Muscle layer of colon (tissue), 2 donors: ENCODE data around the gene TNFRSF18.

ENCODE experiments used
- H3K27ac ChIP-seq: one replicate; pipeline ENCODE4 v1.7.0; 2013; ENCODE audit warnings: low read depth, mild to moderate bottlenecking, low read length, moderate library complexity
- H3K27me3 ChIP-seq, 2 donors: one replicate each; pipeline ENCODE4 v1.7.0; 2013; ENCODE audit warnings: low read length in 2 of 2, mild to moderate bottlenecking in 2 of 2; ENCODE audit not compliant: insufficient read depth in 2 of 2, control insufficient read depth in 1 of 2
- H3K36me3 ChIP-seq: one replicate; pipeline ENCODE4 v1.7.0; 2013; ENCODE audit warnings: mild to moderate bottlenecking, low read length; ENCODE audit not compliant: insufficient read depth
- H3K4me1 ChIP-seq: one replicate; pipeline ENCODE4 v1.7.0; 2013; ENCODE audit warnings: mild to moderate bottlenecking, low read length; ENCODE audit not compliant: insufficient read depth
- H3K4me3 ChIP-seq, 2 donors: one replicate each; pipeline ENCODE4 v1.7.0; 2013; ENCODE audit warnings: low read length in 2 of 2, low read depth in 1 of 2, mild to moderate bottlenecking in 1 of 2, moderate library complexity in 1 of 2
- H3K9ac ChIP-seq: one replicate; pipeline ENCODE4 v1.7.0; 2013; ENCODE audit warnings: low read length
- H3K9me3 ChIP-seq: one replicate; pipeline ENCODE4 v1.7.0; 2013; ENCODE audit warnings: mild to moderate bottlenecking, low read length
- donor health status: abdominal sarcoma.
- donor health status: Adenocarcinoma of cecum.

Gene TNFRSF18

GRCh38 chr1:1166642-1167397 is 39.6 kb downstream of the TNFRSF18 start:
- Histone ChIP-seq H3K9ac (no peak overlapping the region), H3K27me3 (peaks cover 0 to 85% of the 10 kb centered on the region in 2 donors)

GRCh38 chr1:1165900-1166421 is 40.4 kb downstream of the TNFRSF18 start:
- no peak overlapping the region for H3K9ac ChIP-seq
- no peak overlapping the region for H3K27ac ChIP-seq
- no peaks in the 10 kb centered on the region for H3K4me1 ChIP-seq
- H3K4me3 ChIP-seq, result no peak overlapping the region
- no peaks in the 10 kb centered on the region for H3K9me3 ChIP-seq
- H3K36me3 ChIP-seq, result no peaks in the 10 kb centered on the region
- peaks cover 0 to 76% of the 10 kb centered on the region in 2 donors for H3K27me3 ChIP-seq

More at GRCh38 chr1:1166642-1167397, 39.6 kb downstream of the TNFRSF18 start:
- Histone ChIP-seq H3K27ac (no peak overlapping the region), H3K9me3 (no peaks in the 10 kb centered on the region), H3K4me3 (no peak overlapping the region), H3K36me3 (no peaks in the 10 kb centered on the region), H3K4me1 (no peaks in the 10 kb centered on the region)

GRCh38 chr1:1165485-1165884 is 40.9 kb downstream of the TNFRSF18 start:
- Histone ChIP-seq H3K4me3 (no peak overlapping the region), H3K27me3 (peaks cover 0 to 72% of the 10 kb centered on the region in 2 donors), H3K27ac (no peak overlapping the region), H3K4me1 (no peaks in the 10 kb centered on the region), H3K9me3 (no peaks in the 10 kb centered on the region), H3K9ac (no peak overlapping the region), H3K36me3 (no peaks in the 10 kb centered on the region)

- H3K27ac ChIP-seq, result no peak overlapping the region
- no peaks in the 10 kb centered on the region for H3K9me3 ChIP-seq
- H3K9ac ChIP-seq, result no peak overlapping the region
- no peak overlapping the region for H3K4me3 ChIP-seq
- H3K27me3 ChIP-seq, result peaks cover 0 to 65% of the 10 kb centered on the region in 2 donors
- no peaks in the 10 kb centered on the region for H3K4me1 ChIP-seq
- no peaks in the 10 kb centered on the region for H3K36me3 ChIP-seq
Measured at GRCh38 chr1:1164701-1165451, 41.5 kb downstream of the TNFRSF18 start.

GRCh38 chr1:1164361-1164700 is 42.1 kb downstream of the TNFRSF18 start:
- Histone ChIP-seq H3K9me3 (no peaks in the 10 kb centered on the region), H3K36me3 (no peaks in the 10 kb centered on the region), H3K9ac (no peak overlapping the region), H3K27me3 (peaks cover 0 to 60% of the 10 kb centered on the region in 2 donors), H3K4me1 (no peaks in the 10 kb centered on the region), H3K4me3 (no peak overlapping the region), H3K27ac (no peak overlapping the region)

GRCh38 chr1:1163538-1164070 is 42.8 kb downstream of the TNFRSF18 start:
- H3K4me1 ChIP-seq, result peaks cover 4% of the 10 kb centered on the region
- H3K36me3 ChIP-seq, result no peaks in the 10 kb centered on the region
- H3K9me3 ChIP-seq, result no peaks in the 10 kb centered on the region
- no peak overlapping the region for H3K4me3 ChIP-seq
- H3K27ac ChIP-seq, result no peak overlapping the region
- H3K9ac ChIP-seq, result no peak overlapping the region
- peaks cover 0 to 54% of the 10 kb centered on the region in 2 donors for H3K27me3 ChIP-seq

- Histone ChIP-seq H3K27me3 (peaks cover 0 to 50% of the 10 kb centered on the region in 2 donors), H3K36me3 (no peaks in the 10 kb centered on the region), H3K9me3 (no peaks in the 10 kb centered on the region), H3K27ac (no peak overlapping the region), H3K4me3 (no peak overlapping the region), H3K4me1 (peaks cover 11% of the 10 kb centered on the region), H3K9ac (no peak overlapping the region)
Measured at GRCh38 chr1:1162597-1163537, 43.5 kb downstream of the TNFRSF18 start.

GRCh38 chr1:1161683-1162079 is 44.7 kb downstream of the TNFRSF18 start:
- Histone ChIP-seq H3K9me3 (no peaks in the 10 kb centered on the region), H3K4me3 (no peak overlapping the region), H3K36me3 (no peaks in the 10 kb centered on the region), H3K9ac (no peak overlapping the region), H3K27me3 (peaks cover 0 to 38% of the 10 kb centered on the region in 2 donors), H3K27ac (no peak overlapping the region), H3K4me1 (peaks cover 11% of the 10 kb centered on the region)

- Histone ChIP-seq H3K9me3 (no peaks in the 10 kb centered on the region), H3K4me3 (no peak overlapping the region), H3K27me3 (peaks cover 0 to 36% of the 10 kb centered on the region in 2 donors), H3K27ac (no peak overlapping the region), H3K4me1 (peaks cover 11% of the 10 kb centered on the region), H3K9ac (no peak overlapping the region), H3K36me3 (no peaks in the 10 kb centered on the region)
Measured at GRCh38 chr1:1161078-1161682, 45.2 kb downstream of the TNFRSF18 start.

- Histone ChIP-seq H3K9ac (no peak overlapping the region), H3K27ac (no peak overlapping the region)
Measured at GRCh38 chr1:1160281-1160930, 46.0 kb downstream of the TNFRSF18 start.

More at GRCh38 chr1:1160281-1160930, 46.0 kb downstream of the TNFRSF18 start:
- no peaks in the 10 kb centered on the region for H3K9me3 ChIP-seq
- H3K36me3 ChIP-seq, result no peaks in the 10 kb centered on the region
- no peak overlapping the region for H3K4me3 ChIP-seq
- H3K27me3 ChIP-seq, result peaks cover 0 to 30% of the 10 kb centered on the region in 2 donors
- H3K4me1 ChIP-seq, result peaks cover 11% of the 10 kb centered on the region
